GM13976 (cell line): ENCODE data around the gene SMIM38.
"Not testable (repeated sequence)": the region's sequence is repeated elsewhere in the genome, so short reads cannot be mapped to it uniquely, and the experiment has no call there.

Source experiments
- DNase-seq: peaks from one replicate; pipeline ENCODE4 v3.0.0; 2012; ENCODE audit warnings: low spot score
- CTCF ChIP-seq: IDR thresholded peaks from 2 replicates; pipeline ENCODE4 v1.5.1; 2012; ENCODE audit warnings: borderline replicate concordance, mild to moderate bottlenecking; ENCODE audit not compliant: insufficient read depth; ENCODE audit errors: extremely low read depth, missing control alignments, control extremely low read depth
- in situ Hi-C: fragments of 300-500 bp; cut with MboI; formaldehyde crosslinking; loops from one replicate; pipeline ENCODE4 v1.12.0; 2022; ENCODE audit warnings: low sequenced_read_pairs, mixed read lengths, inconsistent platforms; ENCODE audit not compliant: unreplicated experiment

Gene SMIM38

GRCh38 chr11:69148377-69148762 is 7.4 kb upstream of the SMIM38 start:
- TF ChIP-seq CTCF: no peak
- no peak for DNase-seq
- in situ Hi-C loops: no loop called here

GRCh38 chr11:69148806-69149205 is 6.9 kb upstream of the SMIM38 start:
- DNase-seq: no peak
- in situ Hi-C loops: no loop called here
- TF ChIP-seq CTCF: no peak

GRCh38 chr11:69149338-69150045 is 6.2 kb upstream of the SMIM38 start:
- DNase-seq, in situ Hi-C loops: not testable (repeated sequence)

- no peak for DNase-seq
- no peak for TF ChIP-seq CTCF
- in situ Hi-C loops: no loop called here
These were observed 5.6 kb upstream of the SMIM38 start for GRCh38 chr11:69150175-69150574.

DNA sequence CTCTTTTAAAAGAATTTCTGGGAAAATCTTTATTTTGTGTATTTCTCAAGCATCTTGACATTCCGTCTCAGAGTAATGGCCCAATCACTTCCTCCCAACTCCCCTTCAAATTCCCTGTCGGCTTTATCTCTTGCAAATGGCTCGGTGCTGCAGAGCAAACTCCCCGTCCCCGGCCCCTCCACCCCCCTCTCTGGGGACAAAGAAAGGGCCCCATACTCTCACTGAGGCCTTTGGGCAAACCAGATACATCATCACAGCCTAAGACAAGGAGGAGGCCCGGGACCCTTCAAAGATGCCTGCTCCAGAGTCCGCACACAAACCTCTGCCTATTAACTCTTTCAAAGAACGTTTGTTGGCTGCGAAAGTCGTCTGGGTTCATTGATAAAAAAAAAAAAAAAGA is 3.9 kb upstream of the SMIM38 start:
- no peak for TF ChIP-seq CTCF
- DNase-seq: no peak
- in situ Hi-C loops: no loop called here

DNA sequence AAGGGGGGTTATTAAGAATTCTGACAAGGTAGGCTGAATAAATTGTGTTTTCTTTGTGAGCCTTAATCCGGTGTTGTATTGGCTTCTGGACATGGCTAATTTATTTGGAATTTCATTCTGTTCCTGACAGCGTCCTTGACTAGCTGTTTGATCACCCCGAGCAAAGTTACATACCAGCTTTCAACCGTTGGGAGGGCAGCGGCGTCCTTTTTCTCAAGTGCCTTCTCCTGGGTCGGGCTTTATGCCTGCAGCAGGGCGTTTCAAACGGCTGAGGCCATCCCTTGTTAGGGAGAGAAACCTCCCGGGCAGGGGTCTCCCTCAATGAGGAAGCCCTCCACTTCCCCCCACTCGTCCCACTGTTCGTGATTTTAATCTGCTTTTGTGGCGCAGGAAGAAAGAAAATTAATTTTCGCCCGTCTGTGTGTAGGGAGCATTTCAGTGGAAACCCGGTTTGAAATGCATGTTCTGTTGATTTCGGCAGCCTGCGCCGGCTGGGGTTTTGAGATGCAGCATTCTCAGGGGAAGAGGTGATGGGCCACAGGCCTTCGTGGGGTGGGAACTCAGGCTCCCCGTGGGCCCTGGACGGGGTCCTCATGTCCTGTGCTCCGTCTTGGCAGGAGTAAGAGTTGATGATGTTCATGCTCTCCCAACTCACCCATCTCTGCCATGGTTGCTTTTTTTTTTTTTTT is 2.9 kb upstream of the SMIM38 start:
- TF ChIP-seq CTCF: no peak
- in situ Hi-C loops: no loop called here

DNA sequence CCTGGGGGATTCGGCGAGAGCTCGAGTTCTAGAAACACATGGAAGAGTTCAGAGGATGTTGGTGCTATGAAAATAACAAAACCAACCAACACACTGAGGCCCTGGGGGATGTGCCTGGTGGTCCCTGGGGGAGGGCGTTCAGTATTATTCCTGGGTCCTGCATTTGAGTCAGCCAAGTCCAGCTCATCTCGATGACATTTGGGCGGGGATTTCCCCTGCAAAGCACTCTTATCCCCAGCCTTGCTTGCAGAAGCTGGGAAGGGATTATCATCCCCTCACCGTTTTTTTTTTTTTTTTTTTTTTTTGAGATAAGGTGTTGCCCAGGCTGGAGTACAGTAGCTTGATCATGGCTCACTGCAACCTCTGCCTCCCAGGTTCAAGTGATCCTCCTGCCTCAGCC is 2.1 kb upstream of the SMIM38 start:
- no peak for DNase-seq
- no peak for TF ChIP-seq CTCF
- in situ Hi-C loops: no loop called here

More for the DNA sequence above, 2.9 kb upstream of the SMIM38 start:
- DNase-seq: no peak
